K562 (cell line): Measurements from ENCODE around the gene ZNF45. TPM values are rescaled to one million over a fixed set of nuclear protein-coding genes. Genes with fewer than 3 reads are reported as not detected.

Experiments used
- polyA plus RNA-seq, 8 experiments: library from polyadenylated mRNA; depleted of rRNA in 4 of 8; stranded (reverse) in 5 of 8; unstranded in 3 of 8; fragments of >200 nt; fragmentation: Nextera tagmentation in 2 of 8; fragmentation: Illumina TruSeq in 1 of 8; extraction: Ambion mirVana in 2 of 8; extraction: Trizol in 1 of 8; gene quantifications; 2 replicates each; pipeline versions ENCODE4 v1.2.1 to v1.2.3, GENCODE V29; 2011 to 2014; ENCODE audit warnings: inconsistent platforms in 1 of 8, missing spikeins in 1 of 8
- total RNA-seq, 7 experiments: library from RNA; depleted of rRNA in 6 of 7; stranded (reverse); fragments of >200 nt in 6 of 7; fragmentation: Illumina TruSeq in 2 of 7; extraction: Trizol in 2 of 7; gene quantifications; 2 replicates each; pipeline versions ENCODE4 v1.2.1 to v1.2.3, GENCODE V29; 2011 to 2021; ENCODE audit warnings: low replicate concordance in 1 of 7
- TF ChIP-seq, protein P1 (sequence below), 2 experiments: fragments of 450-650 bp; formaldehyde crosslinking in 1 of 2; IDR thresholded peaks; 2 replicates each; pipeline versions ENCODE4 v1.4.0 to v1.6.1; 2014 to 2020; ENCODE audit warnings: mild to moderate bottlenecking in 2 of 2, borderline replicate concordance in 1 of 2, low read depth in 1 of 2

ZNF45 gene
- total and polyA plus RNA-seq, 9 of the 15 experiments (the other 6 are each of a cell fraction or from before 2014, with no cell fraction given) = 2.6 to 10.6 (median 9.4) TPM

DNA sequence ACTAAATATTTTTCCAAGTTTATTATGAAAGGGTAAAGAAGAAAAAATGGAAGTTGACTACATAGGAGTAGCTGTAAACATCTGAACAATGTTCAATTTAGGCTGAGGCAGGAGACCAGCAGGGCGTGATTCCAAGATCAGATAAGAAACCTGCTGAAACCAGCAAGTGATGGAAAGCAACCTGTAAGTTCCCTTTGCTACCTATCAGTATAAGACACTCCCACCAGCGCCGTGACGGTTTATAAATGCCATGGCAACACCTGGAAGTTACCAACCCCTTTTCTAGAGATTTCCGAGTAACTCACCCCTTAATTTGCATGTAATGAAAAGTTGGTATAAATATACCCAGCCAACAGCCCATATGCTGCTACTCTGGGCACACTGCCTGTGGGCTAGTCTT lies 1.1 kb upstream of the ZNF45 start (continued):
- TF ChIP-seq, protein P1, sequence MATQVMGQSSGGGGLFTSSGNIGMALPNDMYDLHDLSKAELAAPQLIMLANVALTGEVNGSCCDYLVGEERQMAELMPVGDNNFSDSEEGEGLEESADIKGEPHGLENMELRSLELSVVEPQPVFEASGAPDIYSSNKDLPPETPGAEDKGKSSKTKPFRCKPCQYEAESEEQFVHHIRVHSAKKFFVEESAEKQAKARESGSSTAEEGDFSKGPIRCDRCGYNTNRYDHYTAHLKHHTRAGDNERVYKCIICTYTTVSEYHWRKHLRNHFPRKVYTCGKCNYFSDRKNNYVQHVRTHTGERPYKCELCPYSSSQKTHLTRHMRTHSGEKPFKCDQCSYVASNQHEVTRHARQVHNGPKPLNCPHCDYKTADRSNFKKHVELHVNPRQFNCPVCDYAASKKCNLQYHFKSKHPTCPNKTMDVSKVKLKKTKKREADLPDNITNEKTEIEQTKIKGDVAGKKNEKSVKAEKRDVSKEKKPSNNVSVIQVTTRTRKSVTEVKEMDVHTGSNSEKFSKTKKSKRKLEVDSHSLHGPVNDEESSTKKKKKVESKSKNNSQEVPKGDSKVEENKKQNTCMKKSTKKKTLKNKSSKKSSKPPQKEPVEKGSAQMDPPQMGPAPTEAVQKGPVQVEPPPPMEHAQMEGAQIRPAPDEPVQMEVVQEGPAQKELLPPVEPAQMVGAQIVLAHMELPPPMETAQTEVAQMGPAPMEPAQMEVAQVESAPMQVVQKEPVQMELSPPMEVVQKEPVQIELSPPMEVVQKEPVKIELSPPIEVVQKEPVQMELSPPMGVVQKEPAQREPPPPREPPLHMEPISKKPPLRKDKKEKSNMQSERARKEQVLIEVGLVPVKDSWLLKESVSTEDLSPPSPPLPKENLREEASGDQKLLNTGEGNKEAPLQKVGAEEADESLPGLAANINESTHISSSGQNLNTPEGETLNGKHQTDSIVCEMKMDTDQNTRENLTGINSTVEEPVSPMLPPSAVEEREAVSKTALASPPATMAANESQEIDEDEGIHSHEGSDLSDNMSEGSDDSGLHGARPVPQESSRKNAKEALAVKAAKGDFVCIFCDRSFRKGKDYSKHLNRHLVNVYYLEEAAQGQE (IDR thresholded peaks at IDR 0.05; ENCODE audit: borderline replicate concordance) = peak; percentile 87
- TF ChIP-seq, protein P1 (CRISPR knock-in tag; IDR thresholded peaks at IDR 0.05; ENCODE audit: low read depth) = no peak
